Measurements from ENCODE around the gene GJD4.

The GJD4 gene

DNA sequence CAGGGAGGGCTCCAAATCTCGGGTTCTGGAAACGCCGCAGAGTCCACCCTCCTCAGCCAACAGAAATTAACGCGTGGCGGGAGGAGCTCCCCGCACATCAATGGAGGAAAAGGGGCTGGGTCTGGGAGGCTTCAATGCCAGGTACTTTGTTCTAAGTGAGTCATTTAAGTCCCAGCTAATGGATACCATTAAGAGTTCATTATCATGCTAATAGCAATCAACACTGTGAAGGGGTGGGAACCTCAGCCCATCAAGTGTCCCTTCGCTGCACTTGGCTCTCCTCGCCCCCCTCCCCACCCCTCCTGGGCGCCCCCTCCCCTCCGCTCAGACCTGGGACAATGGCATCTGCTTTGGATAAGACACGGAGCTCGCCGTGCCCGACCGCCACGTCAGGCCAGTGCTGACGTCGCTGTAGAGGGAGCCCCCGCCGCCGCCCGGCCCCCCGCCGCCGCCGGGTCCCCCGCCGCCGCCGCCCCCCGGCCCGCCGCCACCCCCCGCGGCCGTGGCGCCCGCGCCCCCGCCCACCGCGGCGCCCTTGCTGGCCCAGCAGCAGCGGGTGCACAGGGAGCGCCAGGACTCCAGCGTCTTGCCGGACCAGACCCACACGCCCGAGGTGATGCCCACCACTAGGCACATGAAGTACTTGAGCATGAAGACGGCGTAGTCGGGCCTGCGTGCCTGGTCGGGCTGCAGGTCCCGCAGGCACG lies 34.0 kb downstream of the GJD4 start:
- DNase-seq, result no peak
- no peaks in the 10 kb centered on the region for H3K9me3 ChIP-seq
- no peaks in the 10 kb centered on the region for H3K36me3 ChIP-seq
- no peak for TF ChIP-seq CTCF (IDR thresholded peaks at IDR 0.05; ENCODE audit: low read depth, low read length)
- H3K4me1 ChIP-seq, result no peaks in the 10 kb centered on the region; the same call in 1 of the 2 replicates
- peaks cover 53% of the 10 kb centered on the region for H3K27me3 ChIP-seq
- H3K4me3 ChIP-seq (ENCODE audit: low read depth, low read length), result no peak overlapping the region

DNA sequence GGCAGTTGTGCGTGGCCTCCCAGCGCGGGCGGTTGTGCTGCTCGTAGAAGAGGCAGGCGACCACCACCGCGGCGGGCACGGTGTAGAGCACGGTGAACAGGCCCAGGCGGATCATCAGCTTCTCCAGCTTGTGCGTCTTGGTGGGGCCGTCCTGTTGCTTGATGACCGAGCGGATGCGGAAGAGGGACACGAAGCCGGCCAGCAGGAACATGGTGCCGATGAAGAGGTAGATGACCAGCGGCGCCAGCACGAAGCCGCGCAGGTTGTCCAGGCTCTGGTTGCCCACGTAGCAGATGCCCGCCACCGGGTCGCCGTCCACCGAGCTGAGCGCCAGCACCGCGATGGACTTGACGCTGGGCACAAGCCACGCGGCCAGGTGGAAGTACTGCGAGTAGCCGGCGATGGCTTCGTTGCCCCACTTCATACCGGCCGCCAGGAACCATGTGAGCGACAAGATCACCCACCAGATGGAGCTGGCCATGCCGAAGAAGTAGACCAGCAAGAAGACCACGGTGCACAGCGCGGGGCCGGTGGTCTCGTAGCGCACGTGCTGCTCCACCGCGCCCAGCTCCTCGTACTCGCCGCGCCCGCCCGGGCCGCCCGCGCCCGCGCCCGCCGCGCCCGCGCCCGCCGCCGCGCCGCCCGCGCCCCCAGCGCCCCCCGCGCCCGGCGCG lies 34.7 kb downstream of the GJD4 start:
- no peak overlapping the region for H3K4me3 ChIP-seq (ENCODE audit: low read depth, low read length)
- no peaks in the 10 kb centered on the region for H3K36me3 ChIP-seq
- TF ChIP-seq CTCF (IDR thresholded peaks at IDR 0.05; ENCODE audit: low read depth, low read length), result no peak
- H3K27me3 ChIP-seq, result peaks cover 60% of the 10 kb centered on the region
- peak; percentile 14 for DNase-seq
- H3K4me1 ChIP-seq, result no peaks in the 10 kb centered on the region; the same call in 1 of the 2 replicates
- no peaks in the 10 kb centered on the region for H3K9me3 ChIP-seq

GRCh38 chr10:35640474-35640873 lies 35.3 kb downstream of the GJD4 start:
- TF ChIP-seq CTCF (IDR thresholded peaks at IDR 0.05; ENCODE audit: low read depth, low read length), result no peak
- Histone ChIP-seq H3K4me3 (ENCODE audit: low read depth, low read length) (no peak overlapping the region), H3K27me3 (peaks cover 64% of the 10 kb centered on the region), H3K36me3 (no peaks in the 10 kb centered on the region), H3K9me3 (no peaks in the 10 kb centered on the region), H3K4me1 (no peaks in the 10 kb centered on the region; the same call in 1 of the 2 replicates)
- DNase-seq, result peak; percentile 73

DNA sequence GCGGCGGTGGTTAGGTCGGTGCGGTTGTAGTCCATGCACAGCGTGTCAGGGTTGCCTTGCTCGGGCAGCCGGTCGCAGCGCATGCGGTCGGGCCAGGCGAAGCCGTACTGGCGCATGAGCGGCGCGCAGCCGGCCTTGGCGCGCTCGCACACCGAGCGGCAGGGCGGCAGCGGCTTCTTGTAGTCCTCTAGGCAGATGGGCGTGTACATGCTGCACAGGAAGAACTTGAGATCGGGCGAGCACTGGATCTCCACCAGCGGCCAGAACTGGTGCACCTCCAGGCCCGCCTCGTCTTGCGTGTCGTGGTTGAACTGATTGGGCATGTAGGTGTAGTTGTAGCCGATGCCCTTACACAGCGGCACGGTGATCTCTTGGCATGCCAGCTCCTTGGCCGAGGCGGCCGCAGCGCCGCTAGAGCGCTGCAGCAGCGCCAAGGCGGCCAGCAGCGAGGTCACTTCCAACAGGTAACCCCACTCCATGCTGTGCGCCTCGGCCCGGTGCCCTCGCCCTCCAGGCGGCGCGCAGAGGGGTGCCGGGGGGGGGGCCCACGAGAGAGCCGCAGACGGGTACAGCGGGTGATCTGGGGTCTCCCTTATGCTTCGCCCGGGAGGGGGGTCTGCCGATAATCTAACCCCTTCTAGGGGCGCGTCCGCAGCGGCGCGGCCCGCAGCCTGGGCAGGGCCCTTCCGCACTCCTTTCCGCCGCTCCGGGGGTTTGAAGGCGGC lies 36.0 kb downstream of the GJD4 start:
- peak overlapping the region; percentile 63 for H3K4me3 ChIP-seq (ENCODE audit: low read depth, low read length)
- no peaks in the 10 kb centered on the region for H3K36me3 ChIP-seq
- no peaks in the 10 kb centered on the region for H3K9me3 ChIP-seq
- TF ChIP-seq CTCF (IDR thresholded peaks at IDR 0.05; ENCODE audit: low read depth, low read length), result no peak
- peak; percentile 82 for DNase-seq
- H3K27me3 ChIP-seq, result peaks cover 64% of the 10 kb centered on the region
- no peaks in the 10 kb centered on the region; the same call in 1 of the 2 replicates for H3K4me1 ChIP-seq

GRCh38 chr10:35641676-35642034 lies 36.5 kb downstream of the GJD4 start:
- no peak for TF ChIP-seq CTCF (IDR thresholded peaks at IDR 0.05; ENCODE audit: low read depth, low read length)
- peak; percentile 34 for DNase-seq

More at GRCh38 chr10:35641676-35642034, 36.5 kb downstream of the GJD4 start:
- Histone ChIP-seq H3K4me1 (no peaks in the 10 kb centered on the region; the same call in 1 of the 2 replicates), H3K27me3 (peaks cover 64% of the 10 kb centered on the region), H3K4me3 (ENCODE audit: low read depth, low read length) (peak overlapping the region; percentile 63), H3K9me3 (no peaks in the 10 kb centered on the region), H3K36me3 (no peaks in the 10 kb centered on the region)

Measured in BE2C (cell line).